Activated naive CD4-positive, alpha-beta T cell treated with anti-CD3 and anti-CD28 coated beads, Interleukin-2, amount 10 ng/mL, durations not matched to agents 7 days and 5 days (primary cell): ENCODE measurements around the gene PXK.
A peak's percentile ranks its signal among the peaks of the same experiment; 100 is the strongest.
"Not testable (repeated sequence)": the region's sequence is repeated elsewhere in the genome, so short reads cannot be mapped to it uniquely, and the experiment has no call there.

ENCODE experiments used
- CTCF ChIA-PET: fragments of 350-600 bp; sonication (Branson Sonifier 250); formaldehyde crosslinking; loops from one replicate; lab custom pipeline; 2021; ENCODE audit warnings: antibody characterized with exemption; lab: Charles Lee
- DNase-seq: peaks from one replicate; pipeline ENCODE4 v3.0.0-alpha.2; 2020
- H3K27ac Mint-ChIP-seq: one replicate; pipeline ENCODE4 v1.8.0; 2021; ENCODE audit warnings: mild to moderate bottlenecking, moderate library complexity, mixed read lengths
- H3K27me3 Mint-ChIP-seq: one replicate; pipeline ENCODE4 v1.8.0; 2021; ENCODE audit warnings: mild to moderate bottlenecking, mixed read lengths
- H3K36me3 Mint-ChIP-seq: one replicate; pipeline ENCODE4 v1.8.0; 2021; ENCODE audit warnings: mixed read lengths
- H3K4me1 Mint-ChIP-seq: one replicate; pipeline ENCODE4 v1.8.0; 2021; ENCODE audit warnings: mixed read lengths
- H3K4me3 Mint-ChIP-seq: one replicate; pipeline ENCODE4 v1.8.0; 2021; ENCODE audit warnings: mild to moderate bottlenecking, moderate library complexity, mixed read lengths
- H3K9me3 Mint-ChIP-seq: one replicate; pipeline ENCODE4 v1.8.0; 2021; ENCODE audit warnings: mixed read lengths

The PXK gene

DNA sequence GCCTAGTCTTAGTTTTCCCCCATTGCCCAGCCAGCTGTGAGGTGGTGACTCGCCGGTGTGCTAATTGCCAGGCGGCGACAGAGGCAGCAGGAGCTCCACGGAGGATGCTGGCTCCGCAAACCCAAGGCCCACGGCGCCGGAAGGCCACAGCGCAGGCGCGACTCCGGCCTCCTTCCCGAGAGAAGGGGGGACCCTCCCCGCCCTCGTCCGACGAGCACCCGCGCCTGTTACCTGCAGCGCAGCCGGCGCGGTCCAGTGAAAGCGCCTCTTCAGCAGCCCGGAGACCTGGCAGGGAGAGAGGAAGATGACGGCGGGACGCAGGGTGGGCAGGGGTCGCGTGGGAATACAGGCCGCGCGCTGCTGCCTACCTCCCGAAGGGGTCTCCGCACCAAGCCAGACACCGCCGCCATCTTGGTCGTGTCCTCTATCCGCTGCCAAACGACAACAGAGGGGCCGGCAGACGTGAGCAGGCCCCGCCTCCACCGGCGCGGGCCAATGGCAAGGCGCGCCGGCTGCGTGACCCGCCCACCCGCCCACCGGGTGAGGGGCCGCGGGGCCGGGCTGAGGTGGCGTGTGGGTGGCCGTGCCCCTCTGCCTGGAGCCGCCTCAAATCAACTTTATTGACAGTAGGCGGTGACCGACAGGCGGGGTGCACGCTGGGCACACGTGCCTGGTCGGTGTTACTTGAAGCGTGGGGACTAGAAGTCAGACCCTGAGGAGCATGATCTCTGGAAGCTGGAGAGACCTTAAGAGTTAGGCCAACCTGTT lies 100.9 kb downstream of the PXK start, which contains the start of gene PDHB:
PDHB (minus strand) TSS at position 433 of the 768 bp plus-strand sequence; CDS start at position 410, 23 bp downstream.
- H3K36me3 Mint-ChIP-seq: peaks cover 28% of the 10 kb centered on the region
- no peaks in the 10 kb centered on the region for H3K9me3 Mint-ChIP-seq
- peak within 1 kb of the TSS; percentile 79 for H3K4me3 Mint-ChIP-seq
- DNase-seq: peak; percentile 93
- peaks cover 27% of the 10 kb centered on the region for H3K4me1 Mint-ChIP-seq
- H3K27ac Mint-ChIP-seq: peak within 1 kb of the TSS; percentile 94
- H3K27me3 Mint-ChIP-seq: peaks cover 14% of the 10 kb centered on the region
- CTCF ChIA-PET: interaction anchor here (1.2 to 1.5 kb wide), 3 partner anchors 18 to 84 kb away, joined by 3 to 4 read pairs (median 3); partner anchors contain the start of gene KCTD6

DNA sequence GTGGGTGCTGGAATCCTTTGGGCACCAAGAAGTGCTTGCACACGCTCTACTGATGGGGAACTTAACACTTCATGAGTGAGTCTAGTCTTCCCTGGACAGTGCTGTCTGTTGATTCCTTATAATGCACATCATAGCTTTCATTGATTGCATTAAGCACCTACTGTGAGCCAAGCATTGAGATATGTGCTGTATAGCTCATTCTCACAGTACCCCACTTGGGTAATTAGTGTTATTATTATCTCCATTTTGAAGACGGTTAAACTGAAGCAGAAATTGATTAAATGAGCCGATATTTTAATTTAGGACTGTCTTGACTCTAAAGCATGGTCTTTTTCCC lies 101.4 kb downstream of the PXK start:
- H3K36me3 Mint-ChIP-seq: peaks cover 24% of the 10 kb centered on the region
- no peak for DNase-seq
- H3K27ac Mint-ChIP-seq: peak overlapping the region; percentile 86
- CTCF ChIA-PET: interaction anchor here (1.2 to 1.3 kb wide), 2 partner anchors 18 to 84 kb away, joined by 3 read pairs; no protein-coding TSS in a partner anchor
- no peaks in the 10 kb centered on the region for H3K9me3 Mint-ChIP-seq
- peaks cover 27% of the 10 kb centered on the region for H3K4me1 Mint-ChIP-seq
- peaks cover 14% of the 10 kb centered on the region for H3K27me3 Mint-ChIP-seq
- H3K4me3 Mint-ChIP-seq: peak overlapping the region; percentile 79

DNA sequence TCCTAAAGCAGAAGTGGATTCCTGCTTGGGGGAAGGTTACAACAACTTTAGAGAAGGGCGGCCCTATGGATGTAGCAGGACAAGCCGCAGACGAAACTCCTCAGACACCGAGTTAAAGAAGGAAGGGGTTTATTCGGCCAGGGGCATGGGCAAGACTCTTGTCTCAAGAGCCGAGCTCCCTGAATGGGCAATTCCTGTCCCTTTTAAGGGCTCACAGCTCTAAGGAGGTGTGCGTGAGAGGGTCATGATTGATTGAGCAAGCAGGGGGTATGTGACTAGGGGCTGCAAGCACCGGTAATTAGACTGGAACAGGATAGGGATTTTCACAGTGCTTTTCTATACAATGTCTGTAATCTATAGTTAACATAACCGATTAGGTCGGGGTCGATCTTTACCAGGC lies 101.8 kb downstream of the PXK start:
- H3K27me3 Mint-ChIP-seq: peaks cover 14% of the 10 kb centered on the region
- H3K4me3 Mint-ChIP-seq: peak overlapping the region; percentile 79
- H3K27ac Mint-ChIP-seq: peak overlapping the region; percentile 86
- H3K4me1 Mint-ChIP-seq: peaks cover 27% of the 10 kb centered on the region
- no peak for DNase-seq
- peaks cover 20% of the 10 kb centered on the region for H3K36me3 Mint-ChIP-seq
- no peaks in the 10 kb centered on the region for H3K9me3 Mint-ChIP-seq
- CTCF ChIA-PET: interaction anchor here (1.3 kb wide), 1 partner anchor 19 kb away, joined by 3 read pairs; no protein-coding TSS in a partner anchor

DNA sequence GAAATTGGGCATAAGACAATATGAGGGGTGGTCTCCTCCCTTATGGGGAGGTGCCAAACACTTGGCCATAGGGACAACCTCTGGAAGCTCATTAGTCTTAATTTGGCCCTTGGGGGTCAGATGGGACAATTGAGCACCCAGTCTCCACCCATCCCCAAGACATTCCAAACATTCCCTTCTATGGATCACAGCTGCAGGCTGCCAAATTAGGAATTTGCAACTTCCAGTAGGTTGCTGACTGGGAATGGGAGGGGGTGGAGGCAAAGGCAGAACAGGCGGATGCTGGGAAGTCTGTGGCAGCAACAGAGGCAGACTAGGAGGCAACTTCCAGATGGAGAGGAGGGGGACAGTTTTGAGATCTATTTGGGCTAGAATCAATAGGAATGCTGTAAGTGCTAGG lies 102.3 kb downstream of the PXK start:
- no peak overlapping the region for H3K27ac Mint-ChIP-seq
- CTCF ChIA-PET: no interaction called here

DNA sequence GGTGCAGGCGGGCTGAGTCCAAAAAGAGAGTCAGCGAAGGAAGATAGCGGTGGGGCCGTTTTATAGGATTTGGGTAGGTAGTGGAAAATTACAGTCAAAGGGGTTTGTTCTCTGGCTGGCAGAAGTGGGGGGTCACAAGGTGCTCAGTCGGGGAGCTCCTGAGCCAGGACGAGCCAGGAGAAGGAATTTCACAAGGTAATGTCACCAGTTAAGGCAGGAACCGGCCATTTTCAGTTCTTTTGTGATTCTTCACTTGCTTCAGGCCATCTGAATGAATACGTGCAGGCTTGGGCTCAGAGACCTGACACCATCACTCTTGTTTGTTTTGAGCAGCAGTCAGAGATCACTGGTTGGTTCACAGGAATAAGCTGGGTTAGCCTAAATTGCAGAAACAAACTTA lies 104.6 kb downstream of the PXK start:
- not testable (repeated sequence) for H3K4me3 Mint-ChIP-seq, H3K9me3 Mint-ChIP-seq, DNase-seq, H3K27ac Mint-ChIP-seq, H3K36me3 Mint-ChIP-seq
- H3K4me1 Mint-ChIP-seq: peaks cover 20% of the 10 kb centered on the region
- peaks cover 18% of the 10 kb centered on the region for H3K27me3 Mint-ChIP-seq
- CTCF ChIA-PET: interaction anchor here (0.6 kb wide), 1 partner anchor 26 kb away, joined by 4 read pairs; no protein-coding TSS in a partner anchor

More for the DNA sequence above, 102.3 kb downstream of the PXK start:
- H3K36me3 Mint-ChIP-seq: peaks cover 15% of the 10 kb centered on the region
- DNase-seq: no peak
- H3K4me1 Mint-ChIP-seq: peaks cover 27% of the 10 kb centered on the region
- H3K9me3 Mint-ChIP-seq: no peaks in the 10 kb centered on the region
- peaks cover 16% of the 10 kb centered on the region for H3K27me3 Mint-ChIP-seq
- H3K4me3 Mint-ChIP-seq: no peak overlapping the region

DNA sequence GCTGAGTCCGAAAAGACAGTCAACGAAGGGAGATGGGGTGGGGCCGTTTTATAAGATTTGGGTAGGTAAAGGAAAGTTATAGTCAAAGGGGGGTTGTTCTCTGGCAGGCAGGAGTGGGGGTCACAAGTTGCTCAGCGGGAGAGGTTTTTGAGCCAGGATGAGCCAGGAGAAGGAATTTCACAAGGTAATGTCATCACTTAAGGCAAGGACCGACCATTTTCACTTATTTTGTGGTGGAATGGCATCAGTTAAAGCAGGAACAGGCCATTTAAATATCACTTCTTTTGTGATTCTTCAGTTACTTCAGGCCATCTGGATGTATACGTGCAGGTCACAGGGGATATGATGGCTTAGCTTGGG lies 108.3 kb downstream of the PXK start:
- not testable (repeated sequence) for H3K27ac Mint-ChIP-seq

DNA sequence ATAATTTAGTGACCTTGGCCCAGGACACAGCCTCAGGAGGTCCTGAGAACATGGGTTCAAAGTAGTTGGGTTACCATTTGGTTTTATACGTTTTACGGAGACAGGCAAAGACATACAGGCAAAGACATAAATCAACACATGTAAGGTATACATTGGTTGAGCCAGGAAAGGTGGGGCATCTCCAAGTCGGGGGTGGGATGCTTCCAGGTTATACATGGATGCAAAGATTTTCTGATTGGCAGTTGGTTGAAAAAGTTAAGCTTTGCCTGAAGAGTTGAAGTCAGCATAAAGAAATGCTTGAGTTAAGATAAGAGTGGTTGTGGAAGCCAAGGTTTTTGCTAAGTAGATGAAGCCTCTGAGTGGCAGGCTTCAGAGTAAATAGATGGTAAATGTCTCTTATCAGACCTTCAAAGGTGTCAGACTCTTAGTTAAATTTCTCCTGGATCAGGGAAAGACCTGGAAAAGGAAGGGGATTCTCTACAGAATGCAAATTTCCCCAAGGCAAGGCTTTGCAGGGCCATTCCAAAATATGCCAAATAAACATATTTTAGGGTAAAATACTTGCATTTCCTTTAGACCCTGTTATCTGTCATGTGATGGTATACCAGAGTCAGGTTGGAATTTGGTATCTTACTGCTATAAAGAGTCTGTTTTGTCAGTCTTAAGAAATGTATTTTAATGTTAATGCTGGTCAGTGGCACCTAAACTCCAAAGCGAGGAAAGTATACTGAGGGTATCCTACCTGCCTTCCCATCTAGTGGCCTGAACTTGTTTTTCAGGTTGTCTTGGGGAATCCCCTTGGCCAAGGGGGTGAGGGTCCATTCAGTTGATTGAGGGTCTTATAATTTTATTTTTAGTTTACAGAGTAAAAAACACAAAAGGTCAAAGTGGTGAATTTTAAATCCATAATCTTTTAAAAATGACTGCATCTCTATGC lies 109.1 kb downstream of the PXK start:
- H3K27me3 Mint-ChIP-seq: peaks cover 8% of the 10 kb centered on the region
- H3K36me3 Mint-ChIP-seq: no peaks in the 10 kb centered on the region
- H3K9me3 Mint-ChIP-seq: no peaks in the 10 kb centered on the region
- CTCF ChIA-PET: no interaction called here
- H3K27ac Mint-ChIP-seq: no peak overlapping the region
- H3K4me3 Mint-ChIP-seq: no peak overlapping the region
- no peak for DNase-seq
- H3K4me1 Mint-ChIP-seq: no peaks in the 10 kb centered on the region

More for the DNA sequence above, 108.3 kb downstream of the PXK start:
- H3K36me3 Mint-ChIP-seq, DNase-seq, CTCF ChIA-PET, H3K4me3 Mint-ChIP-seq, H3K4me1 Mint-ChIP-seq, H3K27me3 Mint-ChIP-seq, H3K9me3 Mint-ChIP-seq: not testable (repeated sequence)

DNA sequence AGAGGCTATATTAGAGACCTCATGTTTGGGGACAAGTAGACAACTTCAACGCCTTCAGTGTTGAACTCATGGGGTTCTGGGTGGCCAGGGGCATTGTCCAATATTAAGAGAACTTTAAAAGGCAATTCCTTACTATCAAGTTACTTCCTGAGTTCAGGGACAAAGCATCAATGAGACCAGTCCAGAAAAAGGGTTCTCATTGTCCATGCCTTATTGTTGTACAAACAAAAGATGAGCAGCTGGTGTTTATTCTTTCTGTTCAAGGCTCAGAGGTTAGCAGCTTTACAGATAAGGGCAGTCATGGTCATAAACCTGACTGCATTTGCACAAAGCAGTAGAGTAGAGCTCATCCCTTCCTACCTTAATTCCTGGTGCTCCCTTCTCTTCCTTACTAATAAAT lies 119.5 kb downstream of the PXK start:
- H3K9me3 Mint-ChIP-seq: peaks cover 16% of the 10 kb centered on the region
- CTCF ChIA-PET: interaction anchor here (1.5 kb wide), 1 partner anchor 12 kb away, joined by 3 read pairs; no protein-coding TSS in a partner anchor
- no peaks in the 10 kb centered on the region for H3K4me1 Mint-ChIP-seq
- peaks cover 4% of the 10 kb centered on the region for H3K27me3 Mint-ChIP-seq
- H3K36me3 Mint-ChIP-seq: peaks cover 4% of the 10 kb centered on the region
- no peak overlapping the region for H3K27ac Mint-ChIP-seq
- no peak for DNase-seq
- no peak overlapping the region for H3K4me3 Mint-ChIP-seq

DNA sequence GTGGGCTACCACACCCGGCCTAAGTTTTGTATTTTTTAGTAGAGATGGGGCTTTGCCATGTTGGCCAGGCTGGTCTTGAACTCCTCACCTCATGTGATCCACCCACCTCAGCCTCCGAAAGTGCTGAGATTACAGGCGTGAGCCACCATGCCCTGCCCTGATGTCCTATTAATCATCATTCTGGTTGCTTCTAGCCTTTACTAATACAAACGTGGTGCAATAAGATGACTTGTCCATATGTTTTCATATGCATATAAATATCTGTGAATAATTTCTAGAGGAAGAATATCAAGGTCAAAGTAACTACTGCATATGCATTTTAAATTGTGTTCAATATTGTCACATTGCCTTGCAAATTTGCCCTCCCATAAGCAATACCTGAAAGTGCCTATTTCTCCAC lies 126.5 kb downstream of the PXK start:
- DNase-seq: no peak
- Mint-ChIP-seq H3K36me3 (peaks cover 4% of the 10 kb centered on the region), H3K4me3 (no peak overlapping the region), H3K27me3 (no peaks in the 10 kb centered on the region), H3K4me1 (peaks cover 8% of the 10 kb centered on the region), H3K27ac (no peak overlapping the region), H3K9me3 (peaks cover 10% of the 10 kb centered on the region)
- CTCF ChIA-PET: no interaction called here

DNA sequence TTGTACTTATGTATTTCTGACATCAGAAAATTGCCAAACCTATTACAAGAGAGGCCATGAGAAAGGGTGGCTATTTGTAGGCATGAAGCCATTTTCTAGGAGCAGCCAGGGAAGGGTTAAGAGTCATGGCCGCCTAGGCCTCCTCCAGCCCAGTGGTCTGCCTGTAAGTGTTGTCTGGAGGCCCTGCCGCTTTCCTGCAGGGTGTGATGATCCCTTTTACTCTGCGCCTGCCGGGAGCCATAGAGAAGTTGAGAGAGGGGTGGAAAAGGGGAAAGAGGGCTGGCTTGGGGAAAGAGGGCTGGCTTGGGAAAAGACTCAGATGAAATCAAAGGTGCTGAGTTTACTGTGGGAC lies 130.1 kb downstream of the PXK start:
- CTCF ChIA-PET: no interaction called here
- Mint-ChIP-seq H3K27me3 (no peaks in the 10 kb centered on the region), H3K4me1 (peaks cover 8% of the 10 kb centered on the region), H3K9me3 (no peaks in the 10 kb centered on the region), H3K4me3 (no peak overlapping the region), H3K36me3 (no peaks in the 10 kb centered on the region), H3K27ac (no peak overlapping the region)
- no peak for DNase-seq

DNA sequence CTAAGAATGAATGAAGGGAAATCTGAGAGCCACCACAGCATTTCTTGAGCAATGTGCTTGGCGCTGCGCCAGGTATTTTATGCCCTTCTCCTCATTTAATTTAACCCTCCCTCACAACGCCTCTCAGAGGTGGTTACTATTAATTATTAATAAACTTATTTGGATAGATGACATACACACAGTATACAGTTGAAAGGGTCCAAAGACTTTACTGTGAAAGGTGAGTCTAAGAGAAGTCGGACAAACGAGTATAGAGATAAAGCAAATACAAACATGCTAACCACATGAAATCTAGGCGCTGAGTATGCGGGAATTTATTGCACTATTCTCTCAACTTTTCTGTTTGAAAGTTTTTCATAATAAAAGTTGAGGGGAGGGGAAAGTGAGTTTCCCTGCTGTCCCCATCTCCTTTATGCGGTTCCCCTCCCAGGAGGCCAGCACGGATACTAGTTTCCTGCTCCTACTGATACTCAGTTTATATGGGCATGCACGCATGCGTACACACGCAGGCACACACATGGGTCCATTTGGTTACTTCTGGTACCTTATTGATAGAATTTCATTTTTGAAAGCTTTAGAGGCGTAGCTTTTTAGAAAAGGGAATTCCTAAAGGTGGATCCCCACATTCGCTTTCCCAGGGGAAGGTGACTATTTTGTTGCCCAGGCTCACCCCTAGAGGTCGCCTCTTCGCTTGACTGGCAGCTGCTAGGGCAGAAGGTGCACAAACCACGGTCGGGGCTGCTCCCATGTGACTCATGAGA lies 130.7 kb downstream of the PXK start:
- CTCF ChIA-PET: interaction anchor here (0.7 to 1.3 kb wide), 15 partner anchors 9 to 143 kb away, joined by 3 to 10 read pairs (median 4); partner anchors contain the start of gene KCTD6
- Mint-ChIP-seq H3K4me1 (peaks cover 8% of the 10 kb centered on the region), H3K4me3 (no peak overlapping the region), H3K9me3 (no peaks in the 10 kb centered on the region), H3K27ac (no peak overlapping the region), H3K27me3 (no peaks in the 10 kb centered on the region), H3K36me3 (no peaks in the 10 kb centered on the region)
- DNase-seq: peak; percentile 74

DNA sequence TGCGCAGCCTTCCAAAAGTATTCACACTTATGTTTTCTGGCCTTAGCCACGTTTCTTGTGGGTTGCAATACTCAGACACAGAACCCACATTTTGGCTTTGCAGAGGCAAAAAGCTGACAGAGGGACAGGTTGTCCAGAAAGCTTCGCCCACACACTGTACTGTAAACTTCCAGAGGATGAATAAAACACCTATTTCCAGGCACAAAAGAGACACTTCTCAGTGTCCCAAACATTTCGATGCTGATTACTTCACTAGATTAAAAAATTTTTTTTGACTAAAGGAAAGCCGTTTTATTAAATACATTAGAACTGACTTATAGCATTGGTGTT lies 131.2 kb downstream of the PXK start:
- no peak overlapping the region for H3K4me3 Mint-ChIP-seq

DNA sequence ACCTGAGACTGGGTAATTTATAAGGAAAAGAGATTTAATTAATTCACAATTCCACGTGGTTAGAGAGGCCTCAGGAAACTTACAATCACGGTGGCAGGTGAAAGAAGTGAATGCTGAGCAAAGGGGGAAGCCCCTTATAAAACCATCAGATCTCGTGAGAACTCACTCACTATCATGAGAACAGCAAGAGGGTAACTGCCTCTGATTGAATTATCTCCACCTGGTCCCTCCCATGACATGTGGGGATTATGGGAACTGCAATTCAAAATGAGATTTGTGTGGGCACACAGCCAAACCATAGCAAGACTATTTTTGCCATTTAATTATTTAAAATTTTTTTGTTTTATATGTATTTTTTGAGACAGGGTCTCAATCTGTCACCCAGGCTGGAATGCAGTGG lies 132.2 kb downstream of the PXK start:
- no peak overlapping the region for H3K4me3 Mint-ChIP-seq
- H3K27me3 Mint-ChIP-seq: no peaks in the 10 kb centered on the region
- no peaks in the 10 kb centered on the region for H3K36me3 Mint-ChIP-seq
- CTCF ChIA-PET: interaction anchor here (1.2 kb wide), 1 partner anchor 178 kb away, joined by 3 read pairs; no protein-coding TSS in a partner anchor
- DNase-seq: no peak
- no peaks in the 10 kb centered on the region for H3K9me3 Mint-ChIP-seq
- H3K4me1 Mint-ChIP-seq: peaks cover 10% of the 10 kb centered on the region
- no peak overlapping the region for H3K27ac Mint-ChIP-seq

More for the DNA sequence above, 131.2 kb downstream of the PXK start:
- no peak for DNase-seq
- H3K36me3 Mint-ChIP-seq: no peaks in the 10 kb centered on the region
- CTCF ChIA-PET: interaction anchor here (0.7 to 1.3 kb wide), 15 partner anchors 9 to 143 kb away, joined by 3 to 10 read pairs (median 4); partner anchors contain the start of gene KCTD6
- H3K4me1 Mint-ChIP-seq: peaks cover 8% of the 10 kb centered on the region
- no peaks in the 10 kb centered on the region for H3K27me3 Mint-ChIP-seq
- no peaks in the 10 kb centered on the region for H3K9me3 Mint-ChIP-seq
- H3K27ac Mint-ChIP-seq: no peak overlapping the region
